Measurements from ENCODE around the gene LYSET.
"Not testable (repeated sequence)": the region's sequence is repeated elsewhere in the genome, so short reads cannot be mapped to it uniquely, and the experiment has no call there.

The LYSET gene

DNA sequence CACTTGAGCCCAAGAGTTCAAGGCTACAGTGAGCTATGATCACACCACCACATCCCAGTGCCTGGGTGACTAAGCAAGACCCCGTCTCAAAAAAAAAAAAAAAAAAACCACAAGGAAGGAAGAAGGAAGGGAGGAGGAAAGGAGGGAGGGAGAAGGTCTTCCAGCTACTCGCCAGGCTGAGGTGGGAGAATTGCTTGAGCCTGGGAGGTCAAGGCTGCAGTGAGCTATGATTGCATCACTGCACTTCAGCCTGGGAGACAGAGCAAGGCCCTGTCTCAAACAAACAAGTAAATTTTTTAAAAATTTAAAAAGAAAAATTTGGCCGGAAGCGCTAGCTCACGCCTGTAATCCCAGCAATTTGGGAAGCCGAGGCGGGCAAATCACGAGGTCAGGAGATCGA is 16.5 kb upstream of the LYSET start:
- not testable (repeated sequence) for DNase-seq (ENCODE audit: low spot score)

DNA sequence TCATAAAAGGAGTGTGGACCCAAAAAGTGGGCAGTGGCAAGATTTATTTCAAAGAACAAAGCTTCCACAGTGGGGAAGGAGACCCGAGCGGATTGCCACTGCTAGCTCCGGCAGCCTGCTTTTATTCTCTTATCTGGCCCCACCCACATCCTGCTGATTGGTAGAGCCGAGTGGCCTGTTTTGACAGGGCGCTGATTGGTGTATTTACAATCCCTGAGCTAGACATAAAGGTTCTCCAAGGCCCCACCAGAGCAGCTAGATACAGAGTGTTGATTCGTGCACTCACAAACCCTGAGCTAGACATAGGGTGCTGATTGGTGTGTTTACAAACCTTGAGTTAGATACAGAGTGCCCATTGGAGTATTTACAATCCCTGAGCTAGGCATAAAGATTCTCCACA is 15.5 kb upstream of the LYSET start:
- DNase-seq (ENCODE audit: low spot score), result not testable (repeated sequence)

DNA sequence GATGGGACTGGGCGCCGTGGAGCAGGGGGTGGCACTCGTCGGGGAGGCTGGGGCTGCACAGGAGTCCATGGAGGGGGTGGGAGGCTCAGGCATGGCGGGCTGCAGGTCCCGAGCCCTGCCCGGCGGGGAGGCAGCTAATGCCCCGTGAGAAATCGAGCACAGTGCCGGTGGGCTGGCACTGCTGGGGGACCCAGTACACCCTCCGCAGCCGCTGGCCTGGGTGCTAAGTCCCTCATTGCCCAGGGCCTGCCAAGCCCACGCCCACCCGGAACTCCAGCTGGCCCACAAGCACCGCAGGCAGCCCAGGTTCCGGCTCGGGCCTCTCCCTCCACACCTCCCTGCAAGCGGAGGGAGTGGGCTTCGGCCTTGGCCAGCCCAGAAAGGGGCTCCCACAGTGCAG is 15.0 kb upstream of the LYSET start:
- DNase-seq (ENCODE audit: low spot score), result not testable (repeated sequence)

DNA sequence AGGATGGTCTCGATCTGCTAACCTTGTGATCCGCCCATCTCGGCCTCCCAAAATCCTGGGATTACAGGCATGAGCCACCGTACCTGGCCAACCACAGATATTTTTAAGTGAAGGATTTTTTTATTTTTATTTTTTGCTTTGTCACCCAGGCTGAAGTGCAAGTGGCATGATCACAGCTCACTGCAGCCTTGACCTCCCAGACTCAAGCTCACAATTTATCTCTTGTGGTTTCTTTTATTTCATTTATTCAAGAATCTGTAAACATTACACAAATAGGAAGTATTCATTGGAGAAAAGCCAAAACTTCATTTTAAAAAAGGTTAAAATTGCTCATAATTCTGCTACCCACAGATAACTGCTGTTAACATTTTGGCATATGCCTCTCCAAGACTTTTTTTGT is 13.7 kb upstream of the LYSET start:
- DNase-seq (ENCODE audit: low spot score), result no peak

DNA sequence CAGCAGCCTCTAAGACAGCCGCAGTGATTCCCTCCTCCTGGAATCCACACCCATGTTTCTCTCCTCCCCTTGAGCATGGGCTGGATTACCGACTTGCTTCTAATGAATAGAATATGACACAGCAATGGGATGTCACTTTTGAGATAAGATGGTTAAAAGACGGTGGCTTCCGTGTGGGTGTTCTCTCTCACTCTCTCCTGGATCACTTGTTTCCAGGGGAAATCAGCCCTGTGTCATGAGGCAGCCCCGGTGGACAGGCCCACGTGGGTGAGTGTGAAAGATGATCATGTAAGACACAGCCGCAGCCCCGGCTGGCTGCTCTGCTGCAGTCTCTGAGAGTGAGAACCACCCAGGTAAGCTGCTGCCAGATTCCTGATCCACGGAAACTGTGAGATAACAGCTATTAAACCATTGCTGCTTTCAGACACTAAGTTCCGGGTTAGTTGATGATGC is 11.1 kb upstream of the LYSET start:
- no peak for DNase-seq (ENCODE audit: low spot score)

DNA sequence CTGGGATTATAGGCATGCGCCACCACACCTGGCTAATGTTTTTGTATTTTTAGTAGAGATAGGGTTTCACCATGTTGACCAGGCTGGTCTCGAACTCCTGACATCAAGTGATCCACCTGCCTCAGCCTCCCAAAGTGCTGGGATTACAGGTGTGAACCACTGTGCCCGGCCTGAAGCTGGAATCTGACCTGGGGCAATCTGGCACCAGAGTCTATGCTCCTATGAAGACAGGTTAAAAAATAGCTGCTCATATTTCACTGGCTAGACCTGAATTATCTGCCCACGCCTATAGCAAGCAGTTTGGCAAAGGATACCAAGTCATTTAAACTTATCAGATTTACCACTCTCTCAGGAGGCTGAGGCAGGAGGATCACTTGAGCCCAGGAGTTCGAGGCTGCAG is 10.4 kb upstream of the LYSET start:
- not testable (repeated sequence) for DNase-seq (ENCODE audit: low spot score)

DNA sequence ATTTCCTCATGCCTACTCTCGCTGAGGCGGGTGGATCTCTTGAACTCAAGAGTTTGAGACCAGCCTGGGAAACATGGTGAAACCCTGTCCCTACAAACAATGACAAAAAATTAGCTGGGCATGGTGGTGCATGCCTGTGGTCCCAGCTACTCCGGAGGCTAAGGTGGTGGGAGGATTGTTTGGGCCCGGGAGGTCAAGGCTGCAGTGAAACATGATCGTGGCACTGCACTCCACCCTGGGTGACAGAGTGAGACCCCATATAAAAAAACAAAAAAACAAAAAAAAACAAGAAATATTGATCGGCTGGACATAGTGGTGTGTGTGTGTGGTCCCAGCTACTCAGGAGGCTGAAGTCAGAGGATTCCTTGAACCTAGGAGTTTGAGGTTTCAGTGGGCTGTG is 9.6 kb upstream of the LYSET start:
- DNase-seq (ENCODE audit: low spot score), result no peak

DNA sequence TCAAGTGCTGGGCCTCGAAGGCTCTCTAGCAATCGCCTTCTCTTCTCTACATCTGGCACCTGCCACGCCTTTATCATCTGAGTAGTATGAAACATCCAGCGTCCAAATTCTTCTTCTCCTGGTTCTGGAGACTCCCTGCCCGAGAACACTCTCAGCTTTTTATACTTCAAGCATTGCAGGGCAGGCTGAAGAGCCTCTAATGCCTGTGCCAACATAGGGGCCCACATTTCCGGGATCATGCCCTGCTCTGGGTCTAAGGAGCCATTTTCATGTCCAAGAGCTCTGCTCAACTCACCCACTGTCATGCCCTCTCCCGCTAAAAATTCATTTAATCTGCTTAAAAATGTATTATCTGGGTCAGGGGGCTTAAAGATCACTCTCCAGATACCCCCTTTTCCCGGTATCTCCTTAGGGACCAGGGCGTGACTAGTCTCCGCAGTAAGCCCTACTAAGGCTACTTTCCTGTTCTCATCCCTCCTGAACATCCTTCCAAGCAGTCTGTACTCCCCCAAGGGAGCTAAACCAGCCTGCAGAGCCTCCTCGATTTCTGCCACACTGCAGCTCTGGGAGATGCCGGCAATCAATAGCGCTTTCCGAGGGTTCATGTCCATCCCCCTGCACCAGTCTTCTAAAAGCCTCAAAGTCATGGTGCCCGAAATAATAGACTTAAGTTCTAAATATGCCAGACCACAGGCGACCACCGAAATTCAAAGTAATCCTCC is 1.4 kb upstream of the LYSET start:
- DNase-seq (ENCODE audit: low spot score), result no peak

DNA sequence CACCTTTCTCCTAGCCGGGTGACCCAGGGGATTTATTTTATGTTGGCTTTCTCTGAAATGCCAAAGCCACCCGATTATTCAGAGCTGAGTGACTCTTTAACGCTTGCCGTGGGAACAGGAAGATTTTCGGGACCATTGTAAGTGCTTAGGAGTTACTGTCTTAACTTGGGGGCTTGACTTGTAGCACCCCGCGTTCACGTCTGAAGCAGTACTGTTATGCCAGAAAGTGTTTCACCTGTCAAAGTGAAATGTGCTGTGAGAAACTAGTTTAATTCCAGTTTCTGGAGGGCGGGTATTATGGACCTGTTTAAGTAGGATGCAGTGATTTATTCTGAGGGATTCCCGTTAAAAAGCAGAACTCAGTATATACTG is 218 bp downstream of the LYSET start:
- no peak for DNase-seq (ENCODE audit: low spot score)

DNA sequence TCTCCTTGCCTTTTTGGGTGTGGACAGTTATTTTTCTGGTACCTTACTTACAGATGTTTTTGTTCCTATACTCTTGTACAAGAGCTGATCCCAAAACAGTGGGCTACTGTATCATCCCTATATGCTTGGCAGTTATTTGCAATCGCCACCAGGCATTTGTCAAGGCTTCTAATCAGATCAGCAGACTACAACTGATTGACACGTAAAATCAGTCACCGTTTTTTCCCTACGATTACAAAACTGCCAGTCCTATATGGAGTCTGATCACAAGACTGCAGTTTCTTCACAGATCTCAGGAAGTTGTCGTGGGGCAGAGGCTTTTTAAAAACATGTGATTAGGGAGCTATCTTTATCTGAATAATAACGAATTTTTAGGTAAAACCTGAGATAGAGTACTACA is 1.3 kb downstream of the LYSET start:
- DNase-seq (ENCODE audit: low spot score), result no peak

DNA sequence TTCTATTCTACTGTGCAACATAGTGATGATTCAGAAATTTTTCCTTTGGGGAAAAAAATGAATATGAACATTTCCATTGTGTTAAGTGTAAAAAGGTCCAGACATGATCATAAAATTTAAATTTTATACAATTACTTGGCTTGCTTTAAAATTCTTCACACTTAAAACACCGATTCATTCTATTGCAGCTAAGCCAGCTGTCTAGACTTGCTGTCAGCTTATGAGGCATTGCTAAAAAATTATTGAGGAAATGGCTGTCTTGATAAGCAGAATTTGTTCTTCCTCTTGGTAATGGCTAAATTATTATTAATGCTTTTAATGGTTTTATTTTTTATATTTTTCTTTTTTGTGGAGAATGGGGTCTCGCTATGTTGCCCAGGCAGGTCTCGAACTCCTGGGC is 1.8 kb downstream of the LYSET start:
- no peak for DNase-seq (ENCODE audit: low spot score)

DNA sequence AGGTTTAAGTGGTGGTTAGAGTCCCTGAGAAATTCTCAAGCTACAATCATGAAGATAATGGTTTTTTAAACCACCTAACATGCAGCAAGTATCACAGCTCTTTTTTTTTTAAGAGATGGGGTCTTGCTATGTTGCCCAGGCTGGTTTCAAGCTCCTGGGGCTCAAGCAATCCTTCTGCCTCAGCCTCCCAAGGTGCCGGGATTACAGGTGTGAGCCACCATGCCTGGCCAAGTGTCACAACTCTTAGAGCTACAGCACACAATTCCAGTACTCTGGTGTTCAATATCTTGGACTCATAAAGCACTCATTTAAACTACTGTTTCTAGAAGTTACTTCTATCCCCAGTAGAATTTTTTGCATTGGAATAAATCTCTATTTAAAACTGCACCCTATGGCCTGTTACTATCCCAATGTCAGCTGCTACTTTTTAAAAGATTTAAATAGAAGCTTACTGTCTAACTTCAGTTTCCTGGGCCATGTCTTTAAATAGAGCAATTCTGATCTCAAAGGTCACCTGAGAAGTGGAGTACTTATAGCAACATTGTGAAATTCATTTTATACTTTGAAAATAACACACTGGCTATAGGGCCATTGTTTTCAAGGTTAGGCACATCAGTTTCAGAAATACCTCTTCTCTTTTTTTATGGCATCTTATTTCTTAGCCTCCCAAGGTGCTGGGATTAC is 10.3 kb downstream of the LYSET start:
- no peak for DNase-seq (ENCODE audit: low spot score)

DNA sequence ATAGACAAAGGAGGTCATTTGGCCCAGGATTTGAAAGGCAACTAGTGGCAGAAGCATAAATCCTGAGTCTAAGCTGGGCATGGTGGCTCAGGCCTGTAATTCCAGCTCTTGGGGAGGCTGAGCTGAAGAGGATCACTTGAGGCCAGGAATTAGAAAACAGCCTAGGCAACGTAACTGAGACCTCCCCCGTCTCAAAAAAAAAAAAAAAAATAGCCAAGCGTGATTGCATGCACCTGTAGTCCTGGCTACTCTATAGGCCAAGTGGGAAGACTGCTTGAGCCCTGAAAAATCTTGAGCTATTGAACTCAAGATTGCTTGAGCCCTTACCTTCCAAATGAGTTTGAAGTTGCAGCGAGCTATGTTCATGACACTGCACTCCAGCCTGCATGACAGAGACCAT is 13.9 kb downstream of the LYSET start:
- no peak for DNase-seq (ENCODE audit: low spot score)

DNA sequence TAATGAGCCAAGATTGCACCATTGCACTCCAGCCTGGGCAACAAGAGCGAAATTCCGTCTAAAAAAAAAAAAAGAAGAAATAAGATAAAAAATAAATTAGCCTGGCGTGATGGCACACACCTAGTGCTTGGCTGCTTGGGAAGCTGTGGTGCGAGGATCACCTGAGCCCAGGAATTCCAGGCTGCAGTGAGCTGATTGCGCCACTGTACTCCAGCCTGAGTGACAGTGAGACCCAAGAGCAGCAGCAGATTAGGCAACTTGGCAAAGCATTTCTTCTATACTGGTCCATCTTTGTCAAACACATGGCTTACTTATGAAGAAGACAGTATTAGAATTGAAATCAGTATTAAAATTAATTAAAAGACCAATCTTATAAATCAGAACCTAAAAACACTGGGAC is 15.4 kb downstream of the LYSET start:
- no peak for DNase-seq (ENCODE audit: low spot score)

DNA sequence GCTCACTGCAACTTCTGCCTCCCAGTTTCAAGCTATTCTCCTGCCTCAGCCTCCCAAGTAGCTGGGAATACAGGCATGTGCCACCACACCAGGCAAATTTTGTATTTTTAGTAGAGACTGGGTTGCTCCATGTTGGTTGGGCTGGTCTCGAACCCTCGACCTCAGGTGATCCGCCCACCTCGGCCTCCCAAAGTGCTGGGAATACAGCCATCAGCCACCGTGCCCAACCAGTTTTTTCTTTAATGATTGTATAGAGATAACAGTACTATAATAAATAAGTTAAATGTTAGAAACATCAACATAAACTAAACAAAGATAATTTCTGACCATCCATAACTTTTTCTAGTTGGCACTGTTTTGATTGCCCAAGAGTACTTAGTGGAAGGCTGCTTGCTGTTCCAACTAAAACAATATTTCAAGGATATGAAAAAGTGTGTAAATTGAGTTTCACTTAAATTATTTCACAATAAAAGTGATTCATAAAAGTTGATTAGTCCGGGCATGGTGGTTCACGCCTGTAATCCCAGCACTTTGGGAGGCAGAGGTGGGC is 16.1 kb downstream of the LYSET start:
- no peak for DNase-seq (ENCODE audit: low spot score)

DNA sequence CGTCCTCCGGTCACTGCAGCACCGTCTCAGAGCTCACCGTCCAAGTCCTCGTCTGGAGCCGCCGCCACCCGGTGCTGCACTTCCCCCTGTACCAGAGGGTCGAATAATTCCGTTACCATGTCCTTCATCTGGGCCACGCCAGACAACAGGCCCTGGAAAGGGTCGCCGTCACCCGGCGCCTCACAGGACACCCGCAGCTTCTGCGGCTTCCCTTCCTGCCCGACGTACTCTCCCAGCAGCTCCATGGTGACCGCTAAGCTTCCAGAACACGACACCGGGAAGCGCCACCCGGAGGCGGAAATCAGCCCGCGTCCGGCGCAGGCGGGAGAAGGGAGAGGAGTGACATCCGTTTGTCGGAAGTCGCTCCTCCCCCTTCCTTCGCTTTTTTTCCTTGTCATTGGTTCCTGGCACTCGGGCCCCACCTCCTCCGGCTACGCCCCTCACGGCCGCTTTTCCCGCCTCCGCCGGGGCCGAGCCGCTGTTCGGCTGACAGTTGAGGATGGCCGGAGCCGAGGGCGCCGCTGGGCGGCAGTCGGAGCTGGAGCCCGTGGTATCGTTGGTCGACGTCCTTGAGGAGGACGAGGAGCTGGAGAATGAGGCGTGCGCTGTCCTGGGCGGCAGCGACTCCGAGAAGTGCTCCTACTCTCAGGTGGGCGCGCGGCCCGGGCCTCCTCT is 21.8 kb downstream of the LYSET start, which contains the start of the genes GON7 and UBR7:
Gene GON7 (minus strand): TSS at position 273 of the 675 bp plus-strand sequence. CDS start 28 bp downstream, at position 245.
Gene UBR7 (plus strand): TSS at position 464 of the 675 bp plus-strand sequence. CDS start 36 bp downstream, at position 500.
- DNase-seq (ENCODE audit: low spot score), result peak; percentile 96

DNA sequence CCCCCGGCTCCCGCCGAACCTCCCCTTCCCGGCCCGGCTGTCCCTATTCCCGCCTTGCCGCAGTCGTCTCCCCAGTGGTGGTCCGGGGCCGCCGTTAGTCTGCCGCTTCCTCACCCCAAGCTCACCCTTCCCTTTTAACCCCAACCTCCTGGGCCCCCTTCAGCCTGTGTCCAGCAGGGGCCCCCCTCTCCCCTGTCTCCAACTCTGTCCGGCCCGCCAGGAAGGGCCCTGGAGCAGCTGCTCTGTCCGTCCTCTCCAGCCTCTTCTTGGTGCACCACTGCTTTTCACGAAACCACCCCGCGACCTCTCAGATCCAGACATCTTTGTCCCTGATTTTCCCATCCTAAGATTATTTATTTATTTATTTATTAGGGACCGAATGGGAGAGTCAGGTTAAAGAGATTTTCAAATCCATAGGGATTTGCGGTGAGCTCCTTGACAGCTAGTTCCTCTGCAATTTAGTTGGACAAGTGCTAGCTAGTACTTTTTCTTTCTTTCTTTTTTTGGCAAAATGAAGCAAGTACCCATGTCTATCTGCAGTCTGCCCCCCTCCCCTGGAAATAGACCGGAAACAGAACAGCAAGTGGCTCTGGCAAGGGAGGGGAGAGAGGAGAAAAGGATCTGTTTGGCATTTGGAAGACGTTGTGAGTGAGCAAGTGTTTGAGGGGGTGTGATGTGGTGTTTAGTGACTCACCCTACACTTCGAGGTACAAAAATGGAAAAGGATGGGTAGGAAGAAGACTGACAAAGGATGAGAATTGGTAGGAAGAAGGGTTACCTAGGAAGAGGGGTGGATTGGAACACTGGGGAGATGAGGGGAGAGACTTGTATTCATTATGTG is 22.6 kb downstream of the LYSET start:
- peak; percentile 74 for DNase-seq (ENCODE audit: low spot score)

DNA sequence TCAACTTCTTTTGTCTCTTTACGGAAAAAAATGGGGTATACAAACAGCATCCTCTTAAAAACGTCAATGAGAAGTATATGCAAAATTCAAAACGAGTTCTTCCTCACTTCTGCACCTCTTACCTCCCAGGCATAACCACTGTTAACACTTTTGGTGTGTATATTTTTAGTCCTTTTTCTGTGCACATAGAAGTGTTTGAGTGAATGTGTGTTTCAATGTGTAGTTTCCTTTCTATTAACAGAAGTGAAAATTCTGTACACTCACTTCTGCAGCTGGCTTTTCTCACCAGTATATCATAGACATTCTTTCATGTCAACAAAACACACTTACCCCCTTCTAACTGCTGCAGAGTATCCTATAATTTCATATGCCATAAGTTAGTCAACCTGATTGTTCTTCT is 27.3 kb downstream of the LYSET start:
- no peak for DNase-seq (ENCODE audit: low spot score)

DNA sequence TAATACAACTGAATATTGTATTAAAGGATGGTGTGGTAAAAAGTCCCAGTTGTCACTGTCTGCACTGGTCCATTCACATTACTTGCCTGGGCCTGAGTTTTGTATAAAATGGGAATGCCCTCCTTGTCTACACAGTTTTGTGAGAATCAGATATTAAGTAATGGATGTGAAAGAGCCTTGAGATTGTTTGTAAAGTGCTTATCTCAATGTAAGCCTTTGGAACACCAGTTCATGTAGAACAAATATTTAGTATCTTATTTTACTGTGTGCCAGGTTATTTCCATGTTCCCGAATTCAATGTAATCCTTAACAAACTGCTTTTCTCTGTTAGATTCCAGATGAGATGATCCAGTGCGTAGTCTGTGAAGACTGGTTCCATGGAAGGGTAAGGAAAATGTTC is 29.5 kb downstream of the LYSET start:
- DNase-seq (ENCODE audit: low spot score), result no peak

DNA sequence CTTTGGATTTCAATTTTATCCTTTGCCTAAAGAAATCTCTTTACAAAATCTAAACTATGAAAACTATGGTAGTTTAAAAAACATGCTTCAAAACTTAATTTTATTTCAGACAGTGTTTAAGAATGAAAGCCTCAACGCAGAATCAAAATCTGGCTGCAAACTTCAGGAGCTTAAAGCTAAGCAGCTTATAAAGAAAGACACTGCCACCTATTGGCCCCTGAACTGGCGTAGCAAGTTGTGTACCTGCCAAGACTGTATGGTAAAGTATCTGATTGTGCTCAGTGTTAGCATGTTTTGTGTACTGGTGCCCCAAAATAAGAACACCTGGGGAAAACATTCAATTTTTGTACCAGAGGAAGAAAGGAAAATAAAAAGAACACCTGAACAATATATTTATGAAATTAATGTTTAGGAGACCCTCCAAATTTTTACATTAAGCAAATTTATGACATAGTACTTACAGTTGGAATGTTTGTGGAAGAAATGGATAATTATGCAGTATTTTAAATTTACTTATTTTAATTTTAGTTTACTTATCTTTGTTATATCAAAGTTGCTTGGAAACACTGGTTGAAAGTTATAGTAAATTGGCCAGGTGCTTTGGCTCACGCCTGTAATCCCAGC is 34.1 kb downstream of the LYSET start:
- DNase-seq (ENCODE audit: low spot score), result no peak

DNA sequence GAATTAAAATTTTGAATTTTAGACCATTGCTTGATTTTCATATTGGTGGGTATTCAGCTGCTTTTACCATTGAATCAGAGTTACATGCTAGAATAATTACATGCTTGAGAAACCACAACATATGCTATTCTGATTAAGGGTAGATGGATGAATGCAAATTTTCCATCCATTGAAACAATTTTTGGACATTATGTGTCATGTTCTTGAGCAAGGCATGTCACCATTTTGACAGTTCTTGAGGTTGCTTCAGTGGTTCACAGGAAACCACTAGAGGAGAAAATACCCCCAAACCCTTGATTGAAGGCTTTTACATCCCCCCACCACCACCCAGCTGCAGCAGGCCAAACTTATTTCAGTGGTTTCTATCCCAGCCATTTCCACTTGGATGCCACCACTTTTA is 35.4 kb downstream of the LYSET start:
- no peak for DNase-seq (ENCODE audit: low spot score)
